ENCODE results near the gene TLL1. TPM values are rescaled to one million over a fixed set of nuclear protein-coding genes. Genes with fewer than 3 reads are reported as not detected.

Gene TLL1
- total and polyA plus RNA-seq, 4 donors = 1.2 to 6.9 (median 3.2) TPM

DNA sequence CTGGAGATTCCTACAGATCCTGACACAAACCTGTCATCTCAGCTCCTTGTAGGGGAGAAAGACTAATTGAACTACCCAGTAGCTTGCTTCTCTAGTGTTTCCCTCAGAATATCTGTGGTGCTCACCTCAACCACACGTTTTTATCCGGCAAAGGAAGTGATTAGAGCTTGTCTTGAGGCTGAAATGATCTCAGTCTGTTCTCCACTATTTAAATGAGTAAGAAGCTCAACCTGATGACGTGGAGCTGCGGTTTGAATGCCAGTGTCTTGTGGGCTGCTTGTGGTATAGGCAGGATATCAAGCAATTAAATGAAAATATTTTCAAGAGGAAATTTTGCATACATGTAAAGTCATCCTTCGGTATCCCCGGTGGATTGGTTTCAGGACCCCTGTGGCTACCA lies 270.2 kb downstream of the TLL1 start:
- no peak for DNase-seq (ENCODE audit: low read depth in 4 of 6, low spot score in 6 of 6)
- Histone ChIP-seq H3K27me3 (ENCODE audit: control insufficient read depth, insufficient read depth, low read length) (no peaks in the 10 kb centered on the region), H3K27ac (ENCODE audit: low read depth, low read length) (no peak overlapping the region), H3K36me3 (ENCODE audit: control insufficient read depth, insufficient read depth, low read length) (no peaks in the 10 kb centered on the region), H3K4me1 (ENCODE audit: control insufficient read depth, insufficient read depth, low read length) (no peaks in the 10 kb centered on the region), H3K9me3 (ENCODE audit: control insufficient read depth, insufficient read depth, low read length) (no peaks in the 10 kb centered on the region), H3K4me3 (ENCODE audit: low read depth, low read length) (no peak overlapping the region)
- WGBS (ENCODE audit: insufficient coverage) = no CpG with 5 or more reads among the region's 6 CpGs

DNA sequence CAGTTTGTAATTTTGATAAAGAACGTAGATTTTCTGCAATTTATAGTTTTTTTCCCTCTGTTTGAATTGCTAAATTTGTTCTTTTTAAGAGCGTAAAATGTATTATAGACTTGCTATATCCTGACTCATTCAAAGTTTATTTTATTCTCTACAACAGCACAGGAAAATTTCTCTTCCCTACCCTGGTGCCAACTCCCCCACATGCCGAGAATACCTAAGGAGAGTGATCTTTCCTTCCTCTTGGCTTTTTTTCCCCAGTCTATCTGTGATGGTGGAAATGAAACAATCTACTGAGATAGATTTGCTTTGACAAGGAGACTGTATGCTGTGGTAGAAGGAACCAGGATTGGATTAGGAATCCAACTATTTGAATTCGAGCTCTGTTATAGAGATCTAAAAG lies 271.6 kb downstream of the TLL1 start:
- no peak for DNase-seq (ENCODE audit: low read depth in 4 of 6, low spot score in 6 of 6)

DNA sequence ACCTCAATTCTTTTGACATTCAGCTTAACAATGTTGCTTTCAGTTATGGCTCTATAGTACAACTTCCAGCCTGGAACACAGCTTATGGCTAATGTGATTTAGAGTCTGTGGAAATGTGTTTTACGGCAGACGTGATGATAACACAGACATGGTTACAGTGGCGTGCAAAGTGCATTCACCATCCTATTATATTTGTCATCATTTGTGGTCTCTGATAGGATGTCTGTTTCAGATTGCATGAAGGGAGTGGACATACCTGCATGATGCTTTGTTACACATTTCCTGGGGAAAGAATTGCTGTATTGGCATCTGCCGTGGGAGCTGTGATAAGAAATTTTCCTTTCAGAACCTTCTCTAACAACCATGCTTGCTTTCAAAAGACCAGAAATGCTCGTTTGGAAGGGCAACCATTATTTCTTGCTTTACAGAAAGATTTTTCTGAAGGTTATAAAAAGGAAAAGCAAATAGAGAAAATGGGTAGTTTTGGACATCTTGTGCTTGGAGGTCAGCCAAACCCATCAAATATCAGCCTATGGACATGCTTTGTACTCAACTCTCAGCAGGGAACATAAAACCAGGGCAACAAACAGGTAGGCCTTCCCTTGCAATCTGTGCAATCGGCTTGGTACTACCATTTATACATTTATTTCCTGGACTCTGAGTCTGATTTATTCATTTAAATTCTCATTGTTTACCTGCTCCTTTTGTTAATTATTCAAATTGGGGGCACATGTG lies 273.9 kb downstream of the TLL1 start:
- Histone ChIP-seq H3K9me3 (ENCODE audit: control insufficient read depth, insufficient read depth, low read length) (no peaks in the 10 kb centered on the region), H3K4me3 (ENCODE audit: low read depth, low read length) (no peak overlapping the region), H3K27ac (ENCODE audit: low read depth, low read length) (no peak overlapping the region), H3K27me3 (ENCODE audit: control insufficient read depth, insufficient read depth, low read length) (no peaks in the 10 kb centered on the region), H3K36me3 (ENCODE audit: control insufficient read depth, insufficient read depth, low read length) (no peaks in the 10 kb centered on the region), H3K4me1 (ENCODE audit: control insufficient read depth, insufficient read depth, low read length) (no peaks in the 10 kb centered on the region)
- WGBS (ENCODE audit: insufficient coverage) = no CpG with 5 or more reads among the region's 6 CpGs
- DNase-seq (ENCODE audit: low read depth in 4 of 6, low spot score in 6 of 6) = peak in 1 of 6 donors; percentile 18

More for the DNA sequence above, 271.6 kb downstream of the TLL1 start:
- H3K27me3 ChIP-seq (ENCODE audit: control insufficient read depth, insufficient read depth, low read length) = no peaks in the 10 kb centered on the region
- H3K36me3 ChIP-seq (ENCODE audit: control insufficient read depth, insufficient read depth, low read length) = no peaks in the 10 kb centered on the region
- H3K9me3 ChIP-seq (ENCODE audit: control insufficient read depth, insufficient read depth, low read length) = no peaks in the 10 kb centered on the region
- H3K4me1 ChIP-seq (ENCODE audit: control insufficient read depth, insufficient read depth, low read length) = no peaks in the 10 kb centered on the region
- no peak overlapping the region for H3K27ac ChIP-seq (ENCODE audit: low read depth, low read length)
- H3K4me3 ChIP-seq (ENCODE audit: low read depth, low read length) = no peak overlapping the region
- no CpG with 5 or more reads among the region's 4 CpGs for WGBS (ENCODE audit: insufficient coverage)

Small RNA genes lying within 50 kb of the gene (small RNA-seq; reads per million reads assigned to genes)
- gene RNA5SP170 (ENCODE audit: low replicate concordance) = not detected
